K562 (cell line): ENCODE measurements around the gene TRIM33. TPM values are rescaled to one million over a fixed set of nuclear protein-coding genes. Genes with fewer than 3 reads are reported as not detected.

ENCODE experiments used
- ATAC-seq: fragments of 200-7000 bp; cut with Tn5 transposase; 3 replicates; pipeline ENCODE4 v1.9.1; 2020; ENCODE audit warnings: moderate library complexity
- BruUV-seq: library from RNA; stranded (reverse); fragments of 400-500 nt; replicated peaks from 2 replicates; lab custom pipeline; 2021; lab: Mats Ljungman, UMichigan
- CTCF ChIA-PET: fragments of 300-600 bp; formaldehyde crosslinking; extraction: SDS; loops from one replicate; lab custom pipeline; 2021; ENCODE audit warnings: low intra/inter-chr PET ratio; lab: Yijun Ruan, JAX
- POLR2A ChIA-PET: fragments of 300-600, 350-650 bp; sonication (Branson Sonifier 250); formaldehyde crosslinking; extraction: SDS; loops from one replicate; lab custom pipeline; 2021; ENCODE audit warnings: antibody characterized with exemption, inconsistent platforms; lab: Yijun Ruan, JAX
- DNase-seq, 4 experiments: peaks; one replicate each; pipeline versions ENCODE4 v3.0.0 to v3.0.0-alpha.2; 2011 to 2018; ENCODE audit warnings: low spot score in 3 of 4, mixed read lengths in 3 of 4; ENCODE audit errors: extremely low read depth in 1 of 4
- FAIRE-seq: peaks from 2 replicates; lab custom pipeline; 2011; peaks lifted over from hg19 to GRCh38; lab: Jason Lieb, UNC
- H2AFZ ChIP-seq: 2 replicates; pipeline ENCODE4 v1.6.0; 2011; ENCODE audit warnings: low read depth, low read length, control low read depth, inconsistent platforms
- H3K27ac ChIP-seq: fragments of 200-600 bp; 3 replicates; pipeline ENCODE4 v1.8.0; 2011; ENCODE audit warnings: low read depth, mild to moderate bottlenecking, control low read depth, inconsistent platforms, low read length, moderate library complexity, mixed read lengths; ENCODE audit errors: extremely low read depth
- H3K27me3 ChIP-seq, 2 experiments: fragments of 300-600 bp in 1 of 2; 2 replicates in 1 of 2; 3 replicates in 1 of 2; pipeline versions ENCODE4 v1.6.0 to v1.8.0; 2011; ENCODE audit warnings: inconsistent platforms in 2 of 2, low read length in 2 of 2, mild to moderate bottlenecking in 1 of 2, mixed read lengths in 1 of 2, moderate library complexity in 1 of 2; ENCODE audit not compliant: control insufficient read depth in 2 of 2, insufficient read depth in 2 of 2
- H3K36me3 ChIP-seq: fragments of 300-600 bp; 3 replicates; pipeline ENCODE4 v1.8.0; 2011; ENCODE audit warnings: mild to moderate bottlenecking, low read length, inconsistent platforms; ENCODE audit not compliant: control insufficient read depth, insufficient read depth
- H3K4me1 ChIP-seq, 2 experiments: fragments of 200-600 bp in 1 of 2; replicated peaks in 1 of 2; 2 replicates in 1 of 2; 3 replicates in 1 of 2; pipeline versions ENCODE4 v1.5.1 to v1.8.0; 2011; ENCODE audit warnings: inconsistent platforms in 2 of 2, low read length in 2 of 2, mild to moderate bottlenecking in 1 of 2, mixed read lengths in 1 of 2, moderate library complexity in 1 of 2; ENCODE audit not compliant: control insufficient read depth in 2 of 2, insufficient read depth in 2 of 2
- H3K4me2 ChIP-seq: 2 replicates; pipeline ENCODE4 v1.6.1; 2011; ENCODE audit warnings: low read length, control low read depth, inconsistent platforms, mixed read lengths; ENCODE audit not compliant: insufficient read depth
- H3K4me3 ChIP-seq: fragments of 200-600 bp; sonication (generic), shearing (Covaris generic); 2 replicates; pipeline ENCODE4 v1.5.1; 2016; ENCODE audit warnings: control low read depth, inconsistent platforms
- H3K79me2 ChIP-seq: fragments of 200-600 bp; 3 replicates; pipeline ENCODE4 v1.8.0; 2011; ENCODE audit warnings: low read length, inconsistent platforms; ENCODE audit not compliant: control insufficient read depth, insufficient read depth
- H3K9ac ChIP-seq, 2 experiments: 2 replicates each; pipeline versions ENCODE4 v1.6.0 to v1.6.1; 2011; ENCODE audit warnings: low read depth in 2 of 2, low read length in 2 of 2, control low read depth in 1 of 2, inconsistent platforms in 1 of 2, mild to moderate bottlenecking in 1 of 2, mixed read lengths in 1 of 2; ENCODE audit not compliant: insufficient read depth in 1 of 2
- H3K9me1 ChIP-seq: one replicate; pipeline ENCODE4 v1.6.0; 2011; ENCODE audit warnings: inconsistent platforms, mild to moderate bottlenecking, low read length, moderate library complexity; ENCODE audit not compliant: control insufficient read depth, insufficient read depth
- H3K9me3 ChIP-seq: replicated peaks from 2 replicates; pipeline ENCODE4 v1.5.1; 2011; ENCODE audit warnings: low read depth, low read length, inconsistent platforms; ENCODE audit not compliant: control insufficient read depth, insufficient read depth
- H4K20me1 ChIP-seq: replicated peaks from 2 replicates; pipeline ENCODE4 v1.6.1; 2011; ENCODE audit warnings: low read length, inconsistent platforms, mixed read lengths; ENCODE audit not compliant: control insufficient read depth, insufficient read depth
- CBX3 ChIP-seq, 2 experiments: IDR thresholded peaks; 1 replicate in 1 of 2; 2 replicates in 1 of 2; pipeline ENCODE4 v1.6.1; 2012; ENCODE audit warnings: inconsistent platforms in 2 of 2, low read length in 2 of 2, borderline replicate concordance in 1 of 2, control low read depth in 1 of 2
- CBX5 ChIP-seq: IDR thresholded peaks from 2 replicates; pipeline ENCODE4 v1.6.1; 2014; ENCODE audit warnings: low read depth, borderline replicate concordance
- CEBPB ChIP-seq: fragments of 450-650 bp; IDR thresholded peaks from 2 replicates; pipeline ENCODE4 v1.6.1; 2016; ENCODE audit warnings: missing genetic modification characterization, missing compliant biosample characterization
- CEBPG ChIP-seq, 3 experiments: fragments of 200-800 bp in 1 of 3; sonication (Bioruptor generic) in 1 of 3; sonication (generic) in 1 of 3; formaldehyde crosslinking in 1 of 3; IDR thresholded peaks in 2 of 3; conservative IDR thresholded peaks in 1 of 3; 2 replicates each; pipeline versions ENCODE4 v1.6.1 to v1.8.0; 2016 to 2022; ENCODE audit warnings: missing compliant biosample characterization in 2 of 3, missing genetic modification characterization in 2 of 3, mild to moderate bottlenecking in 1 of 3, missing genetic modification reagents in 1 of 3
- GATAD2A ChIP-seq: fragments of 450-650 bp; IDR thresholded peaks from 2 replicates; pipeline ENCODE4 v1.6.1; 2017
- GTF2F1 ChIP-seq: IDR thresholded peaks from 2 replicates; pipeline ENCODE4 v1.6.1; 2011; ENCODE audit warnings: low read depth, low read length, improper control_type of control experiment
- HMG20A ChIP-seq: fragments of 450-650 bp; formaldehyde crosslinking; conservative IDR thresholded peaks from 2 replicates; pipeline ENCODE4 v1.4.0; 2020; ENCODE audit warnings: mild to moderate bottlenecking, mixed read lengths
- MECOM ChIP-seq: fragments of 250-450 bp; sonication (Bioruptor Pico); IDR thresholded peaks from 2 replicates; pipeline ENCODE4 v1.8.0; 2022; ENCODE audit warnings: inconsistent platforms
- SRF ChIP-seq, 2 experiments: fragments of 250-450, 450-650 bp in 1 of 2; sonication (Bioruptor Pico) in 1 of 2; sonication (generic) in 1 of 2; formaldehyde crosslinking; IDR thresholded peaks; 2 replicates each; pipeline versions ENCODE4 v1.5.0 to v1.5.1; 2020 to 2022; ENCODE audit warnings: mild to moderate bottlenecking in 1 of 2, missing genetic modification reagents in 1 of 2
- TRIM24 ChIP-seq, 2 experiments: fragments of 450-650 bp; IDR thresholded peaks; 2 replicates each; pipeline ENCODE4 v1.6.1; 2016
- TRIM28 ChIP-seq: fragments of 450-650 bp; IDR thresholded peaks from 2 replicates; pipeline ENCODE4 v1.6.1; 2017
- WGBS: fragments of 100-300 bp; shearing (Covaris generic); methylation state at CpG from one replicate; pipeline ENCODE4 v1.1.6; 2016; ENCODE audit warnings: low coverage, mixed read lengths; ENCODE audit not compliant: insufficient coverage; ENCODE audit errors: missing lambda C conversion rate; 5-methylcytosine and 5-hydroxymethylcytosine counted together
- in situ Hi-C: fragments of 300-500 bp; cut with MboI; formaldehyde crosslinking; loops from 4 replicates; pipeline ENCODE4 v1.15.0; 2018; ENCODE audit warnings: inconsistent platforms, mixed read lengths
- intact Hi-C: fragments of 100-400 bp; cut with micrococcal nuclease; formaldehyde crosslinking; loops from 2 replicates; pipeline ENCODE4 v1.14.2; 2022
- polyA plus RNA-seq, 8 experiments: library from polyadenylated mRNA; depleted of rRNA in 4 of 8; stranded (reverse) in 5 of 8; unstranded in 3 of 8; fragments of >200 nt; fragmentation: Nextera tagmentation in 2 of 8; fragmentation: Illumina TruSeq in 1 of 8; extraction: Ambion mirVana in 2 of 8; extraction: Trizol in 1 of 8; gene quantifications; 2 replicates each; pipeline versions ENCODE4 v1.2.1 to v1.2.3, GENCODE V29; 2011 to 2014; ENCODE audit warnings: inconsistent platforms in 1 of 8, missing spikeins in 1 of 8
- total RNA-seq, 7 experiments: library from RNA; depleted of rRNA in 6 of 7; stranded (reverse); fragments of >200 nt in 6 of 7; fragmentation: Illumina TruSeq in 2 of 7; extraction: Trizol in 2 of 7; gene quantifications; 2 replicates each; pipeline versions ENCODE4 v1.2.1 to v1.2.3, GENCODE V29; 2011 to 2021; ENCODE audit warnings: low replicate concordance in 1 of 7
- TF ChIP-seq, protein P1 (sequence below): fragments of 250-450 bp; sonication (Bioruptor Pico); IDR thresholded peaks from 2 replicates; pipeline ENCODE4 v1.5.1; 2021; ENCODE audit warnings: mild to moderate bottlenecking
- TF ChIP-seq, protein P2 (sequence below): fragments of 450-650 bp; IDR thresholded peaks from 2 replicates; pipeline ENCODE4 v1.6.1; 2018; ENCODE audit warnings: mild to moderate bottlenecking, low read depth; ENCODE audit not compliant: partially characterized antibody

Gene TRIM33
- total and polyA plus RNA-seq, 9 of the 15 experiments (the other 6 are each of a cell fraction or from before 2014, with no cell fraction given), result 9.3 to 58.4 (median 40.2) TPM

DNA sequence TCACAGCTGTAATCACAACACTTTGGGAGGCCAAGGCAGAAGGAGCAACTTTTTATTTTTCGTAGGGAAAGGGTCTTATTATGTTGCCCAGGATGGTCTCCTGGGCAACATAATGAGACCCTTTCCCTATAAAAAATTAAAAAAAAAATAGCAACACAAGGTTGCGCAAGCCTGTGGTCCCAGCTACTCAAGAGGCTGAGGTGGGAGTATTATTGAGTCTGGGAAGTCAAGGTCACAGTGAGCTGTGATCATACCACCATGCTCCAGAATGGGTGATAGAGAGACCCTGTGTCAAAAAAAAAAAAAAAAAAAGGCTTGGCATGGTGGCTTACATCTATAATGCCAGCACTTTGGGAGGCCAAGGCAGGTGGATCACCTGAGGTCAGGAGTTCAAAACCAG, 131.6 kb downstream of the TRIM33 start:
- CTCF ChIA-PET, result interaction anchor here (0.6 kb wide), 1 partner anchor 573 kb away, joined by 3 read pairs; no protein-coding TSS in a partner anchor
- BruUV-seq, result no TSS peak
- H3K27ac ChIP-seq, result no peak overlapping the region
- WGBS, result 87% methylated on average over 2 of the region's 2 CpGs
- in situ Hi-C loops (no loop called here), intact Hi-C loops (no loop called here)
- H3K4me1 ChIP-seq, result peaks cover 6 to 12% of the 10 kb centered on the region in 2 experiments; a peak in 4 of 5 replicates
- DNase-seq, result no peak
- no peaks in the 10 kb centered on the region for H3K79me2 ChIP-seq
- ATAC-seq, result no peak
- no peak for FAIRE-seq
- H3K27me3 ChIP-seq, result no peaks in the 10 kb centered on the region; a peak in 1 of 5 replicates
- H3K9me1 ChIP-seq, result no peaks in the 10 kb centered on the region
- no peaks in the 10 kb centered on the region for H4K20me1 ChIP-seq
- H3K4me2 ChIP-seq, result no peak overlapping the region
- no peaks in the 10 kb centered on the region for H3K36me3 ChIP-seq
- H2AFZ ChIP-seq, result no peak overlapping the region
- no peak overlapping the region for H3K4me3 ChIP-seq
- TF ChIP-seq CEBPG (CRISPR knock-in tag; IDR thresholded peaks at IDR 0.05), result peak; percentile 53; the same call in 1 of the 2 replicates
- TF ChIP-seq CEBPG (tag; conservative IDR thresholded peaks at IDR 0.05 in 1 of 2, IDR thresholded peaks at IDR 0.05 in 1 of 2), result peak in 1 of 2 experiments; percentile 80; a peak in 2 of 4 replicates
- TF ChIP-seq CEBPB (tag), result peak; percentile 85
- TF ChIP-seq GTF2F1, result no peak
- no peak for TF ChIP-seq HMG20A (CRISPR knock-in tag)
- no peak for TF ChIP-seq SRF (CRISPR knock-in tag; IDR thresholded peaks at IDR 0.05)
- H3K9ac ChIP-seq, result no peak overlapping the region
- H3K9me3 ChIP-seq, result peaks cover 12% of the 10 kb centered on the region
- POLR2A ChIA-PET, result interaction anchor here (1.0 to 3.1 kb wide), 2 partner anchors 9 kb away, joined by 6 to 14 read pairs; no protein-coding TSS in a partner anchor

DNA sequence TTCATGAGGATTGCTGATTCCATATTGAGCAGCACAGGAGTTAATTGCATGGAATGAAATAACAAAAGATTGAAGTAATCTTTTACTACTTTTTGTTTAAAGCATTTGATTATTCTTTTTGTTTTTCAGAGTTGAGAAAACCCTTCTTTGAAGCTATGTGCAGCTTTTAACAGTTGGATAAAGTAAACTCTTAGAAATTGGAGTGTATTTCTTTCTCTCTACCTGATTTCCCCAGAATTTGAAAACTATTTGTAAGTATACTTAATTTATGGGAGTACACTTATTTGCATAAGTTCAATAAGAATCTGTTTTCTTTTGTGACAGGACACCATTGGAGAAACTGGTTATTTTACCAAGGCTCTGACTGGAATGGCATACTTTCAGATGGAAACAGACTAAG, 133.6 kb downstream of the TRIM33 start:
- no peak overlapping the region for H2AFZ ChIP-seq
- no peak overlapping the region for H3K9ac ChIP-seq
- no peak overlapping the region for H3K4me3 ChIP-seq
- H3K36me3 ChIP-seq, result no peaks in the 10 kb centered on the region
- H4K20me1 ChIP-seq, result no peaks in the 10 kb centered on the region
- ChIA-PET POLR2A (interaction anchor here (1.3 kb wide), 1 partner anchor 9 kb away, joined by 3 read pairs; no protein-coding TSS in a partner anchor), CTCF (no interaction called here)
- ATAC-seq (no peak), DNase-seq (no peak), FAIRE-seq (no peak)
- no peak overlapping the region for H3K27ac ChIP-seq
- BruUV-seq, result no TSS peak
- H3K4me2 ChIP-seq, result no peak overlapping the region
- in situ Hi-C loops, result no loop called here
- H3K9me3 ChIP-seq, result peaks cover 13% of the 10 kb centered on the region
- intact Hi-C loops, result no loop called here
- H3K27me3 ChIP-seq, result no peaks in the 10 kb centered on the region; a peak in 1 of 5 replicates
- H3K79me2 ChIP-seq, result no peaks in the 10 kb centered on the region
- no peaks in the 10 kb centered on the region for H3K9me1 ChIP-seq
- peaks cover 6 to 12% of the 10 kb centered on the region in 2 experiments; a peak in 4 of 5 replicates for H3K4me1 ChIP-seq
- TF ChIP-seq, protein P1, sequence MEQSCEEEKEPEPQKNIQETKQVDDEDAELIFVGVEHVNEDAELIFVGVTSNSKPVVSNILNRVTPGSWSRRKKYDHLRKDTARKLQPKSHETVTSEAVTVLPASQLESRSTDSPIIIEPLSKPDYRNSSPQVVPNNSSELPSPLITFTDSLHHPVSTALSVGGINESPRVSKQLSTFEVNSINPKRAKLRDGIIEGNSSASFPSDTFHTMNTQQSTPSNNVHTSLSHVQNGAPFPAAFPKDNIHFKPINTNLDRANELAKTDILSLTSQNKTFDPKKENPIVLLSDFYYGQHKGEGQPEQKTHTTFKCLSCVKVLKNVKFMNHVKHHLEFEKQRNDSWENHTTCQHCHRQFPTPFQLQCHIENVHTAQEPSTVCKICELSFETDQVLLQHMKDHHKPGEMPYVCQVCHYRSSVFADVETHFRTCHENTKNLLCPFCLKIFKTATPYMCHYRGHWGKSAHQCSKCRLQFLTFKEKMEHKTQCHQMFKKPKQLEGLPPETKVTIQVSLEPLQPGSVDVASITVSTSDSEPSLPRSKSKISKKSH (CRISPR knock-in tag), result peak; percentile 84
- TF ChIP-seq GATAD2A (no peak), TRIM24 (IDR thresholded peaks at IDR 0.05) (0 out of 4 replicates have a peak, but pooled peaks of 1 of the 2 experiments have one; percentile 19), CBX5 (0 out of 2 replicates have a peak, but pooled peaks have one; percentile 19), TRIM28 (peak; percentile 46; the same call in 1 of the 2 replicates), MECOM (CRISPR knock-in tag) (no peak), CBX3 (IDR thresholded peaks at IDR 0.05; ENCODE audit: borderline replicate concordance in 1 of 2, low read length in 2 of 2) (peak in 1 of 2 experiments; percentile 92; a peak in 2 of 3 replicates)
- TF ChIP-seq, protein P2, sequence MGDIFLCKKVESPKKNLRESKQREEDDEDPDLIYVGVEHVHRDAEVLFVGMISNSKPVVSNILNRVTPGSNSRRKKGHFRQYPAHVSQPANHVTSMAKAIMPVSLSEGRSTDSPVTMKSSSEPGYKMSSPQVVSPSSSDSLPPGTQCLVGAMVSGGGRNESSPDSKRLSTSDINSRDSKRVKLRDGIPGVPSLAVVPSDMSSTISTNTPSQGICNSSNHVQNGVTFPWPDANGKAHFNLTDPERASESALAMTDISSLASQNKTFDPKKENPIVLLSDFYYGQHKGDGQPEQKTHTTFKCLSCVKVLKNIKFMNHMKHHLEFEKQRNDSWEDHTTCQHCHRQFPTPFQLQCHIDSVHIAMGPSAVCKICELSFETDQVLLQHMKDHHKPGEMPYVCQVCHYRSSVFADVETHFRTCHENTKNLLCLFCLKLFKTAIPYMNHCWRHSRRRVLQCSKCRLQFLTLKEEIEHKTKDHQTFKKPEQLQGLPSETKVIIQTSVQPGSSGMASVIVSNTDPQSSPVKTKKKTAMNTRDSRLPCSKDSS, result peak; percentile 74
